K562 (cell line): Measurements from ENCODE around the gene DND1.

ENCODE experiments used
- ASH1L ChIP-seq: fragments of 450-650 bp; IDR thresholded peaks from 2 replicates; pipeline ENCODE4 v1.6.1; 2018; ENCODE audit warnings: borderline replicate concordance, mild to moderate bottlenecking, low read depth; ENCODE audit not compliant: partially characterized antibody
- CSDE1 ChIP-seq, 2 experiments: fragments of 450-650 bp; IDR thresholded peaks; 2 replicates each; pipeline ENCODE4 v1.6.1; 2016; ENCODE audit warnings: mild to moderate bottlenecking in 1 of 2
- FOXA1 ChIP-seq: fragments of 450-650 bp; IDR thresholded peaks from 2 replicates; pipeline ENCODE4 v1.6.1; 2016; ENCODE audit warnings: mild to moderate bottlenecking, borderline replicate concordance
- GABPA ChIP-seq: fragments of 200-800 bp; sonication (Bioruptor generic); conservative IDR thresholded peaks from 2 replicates; pipeline ENCODE4 v1.6.1; 2016; ENCODE audit warnings: low read depth, missing genetic modification characterization, missing compliant biosample characterization
- HNRNPH1 ChIP-seq: fragments of 200-400 bp; formaldehyde crosslinking; optimal IDR thresholded peaks from 2 replicates; pipeline ENCODE3; 2017; ENCODE audit warnings: low read depth, mild to moderate bottlenecking, low read length, moderate library complexity
- NONO ChIP-seq, 2 experiments: fragments of 200-400 bp in 1 of 2; fragments of 450-650 bp in 1 of 2; formaldehyde crosslinking in 1 of 2; IDR thresholded peaks; 2 replicates each; pipeline ENCODE4 v1.6.1; 2017; ENCODE audit warnings: low read depth in 2 of 2, mild to moderate bottlenecking in 2 of 2, moderate library complexity in 2 of 2, low read length in 1 of 2
- RHOXF2B ChIP-seq: fragments of 250-450 bp; sonication (Bioruptor Pico); conservative IDR thresholded peaks from 2 replicates; pipeline ENCODE4 v1.5.1; 2021
- TARDBP ChIP-seq: fragments of 450-650 bp; IDR thresholded peaks from 2 replicates; pipeline ENCODE4 v1.6.1; 2016
- ZBTB1 ChIP-seq: sonication (generic); formaldehyde crosslinking; IDR thresholded peaks from 2 replicates; pipeline ENCODE4 v1.8.1; 2023; ENCODE audit warnings: missing genetic modification reagents, low read depth, mild to moderate bottlenecking, borderline replicate concordance
- ZNF785 ChIP-seq: fragments of 250-450 bp; sonication (Bioruptor Pico); IDR thresholded peaks from 2 replicates; pipeline ENCODE4 v1.4.0; 2020; ENCODE audit warnings: mild to moderate bottlenecking

GRCh38 chr5:140711794-140712193, 38.4 kb upstream of the DND1 start:
- TF ChIP-seq ZBTB1 (CRISPR knock-in tag): no peak
- peak; percentile 21; the same call in 1 of the 2 replicates for TF ChIP-seq GABPA (tag)
- no peak for TF ChIP-seq ASH1L
- no peak for TF ChIP-seq CSDE1 (IDR thresholded peaks at IDR 0.05)
- no peak for TF ChIP-seq HNRNPH1
- TF ChIP-seq FOXA1: no peak
- no peak for TF ChIP-seq RHOXF2B (CRISPR knock-in tag)
- TF ChIP-seq NONO (IDR thresholded peaks at IDR 0.05; ENCODE audit: low read depth in 2 of 2, low read length in 1 of 2): no peak
- TF ChIP-seq TARDBP: no peak
- no peak for TF ChIP-seq ZNF785 (CRISPR knock-in tag)
